K562 (cell line): ENCODE data around the gene SRCIN1. TPM values are rescaled to one million over a fixed set of nuclear protein-coding genes. Genes with fewer than 3 reads are reported as not detected.

ENCODE experiments used
- ATAC-seq: fragments of 200-7000 bp; cut with Tn5 transposase; 3 replicates; pipeline ENCODE4 v1.9.1; 2020; ENCODE audit warnings: moderate library complexity
- BruUV-seq: library from RNA; stranded (reverse); fragments of 400-500 nt; replicated peaks from 2 replicates; lab custom pipeline; 2021; lab: Mats Ljungman, UMichigan
- CTCF ChIA-PET: fragments of 300-600 bp; formaldehyde crosslinking; extraction: SDS; loops from one replicate; lab custom pipeline; 2021; ENCODE audit warnings: low intra/inter-chr PET ratio; lab: Yijun Ruan, JAX
- POLR2A ChIA-PET: fragments of 300-600, 350-650 bp; sonication (Branson Sonifier 250); formaldehyde crosslinking; extraction: SDS; loops from one replicate; lab custom pipeline; 2021; ENCODE audit warnings: antibody characterized with exemption, inconsistent platforms; lab: Yijun Ruan, JAX
- DNase-seq, 4 experiments: peaks; one replicate each; pipeline versions ENCODE4 v3.0.0 to v3.0.0-alpha.2; 2011 to 2018; ENCODE audit warnings: low spot score in 3 of 4, mixed read lengths in 3 of 4; ENCODE audit errors: extremely low read depth in 1 of 4
- FAIRE-seq: peaks from 2 replicates; lab custom pipeline; 2011; peaks lifted over from hg19 to GRCh38; lab: Jason Lieb, UNC
- H2AFZ ChIP-seq: 2 replicates; pipeline ENCODE4 v1.6.0; 2011; ENCODE audit warnings: low read depth, low read length, control low read depth, inconsistent platforms
- H3K27ac ChIP-seq: fragments of 200-600 bp; 3 replicates; pipeline ENCODE4 v1.8.0; 2011; ENCODE audit warnings: low read depth, mild to moderate bottlenecking, control low read depth, inconsistent platforms, low read length, moderate library complexity, mixed read lengths; ENCODE audit errors: extremely low read depth
- H3K27me3 ChIP-seq, 2 experiments: fragments of 300-600 bp in 1 of 2; 2 replicates in 1 of 2; 3 replicates in 1 of 2; pipeline versions ENCODE4 v1.6.0 to v1.8.0; 2011; ENCODE audit warnings: inconsistent platforms in 2 of 2, low read length in 2 of 2, mild to moderate bottlenecking in 1 of 2, mixed read lengths in 1 of 2, moderate library complexity in 1 of 2; ENCODE audit not compliant: control insufficient read depth in 2 of 2, insufficient read depth in 2 of 2
- H3K36me3 ChIP-seq: fragments of 300-600 bp; 3 replicates; pipeline ENCODE4 v1.8.0; 2011; ENCODE audit warnings: mild to moderate bottlenecking, low read length, inconsistent platforms; ENCODE audit not compliant: control insufficient read depth, insufficient read depth
- H3K4me1 ChIP-seq, 2 experiments: fragments of 200-600 bp in 1 of 2; replicated peaks in 1 of 2; 2 replicates in 1 of 2; 3 replicates in 1 of 2; pipeline versions ENCODE4 v1.5.1 to v1.8.0; 2011; ENCODE audit warnings: inconsistent platforms in 2 of 2, low read length in 2 of 2, mild to moderate bottlenecking in 1 of 2, mixed read lengths in 1 of 2, moderate library complexity in 1 of 2; ENCODE audit not compliant: control insufficient read depth in 2 of 2, insufficient read depth in 2 of 2
- H3K4me2 ChIP-seq: 2 replicates; pipeline ENCODE4 v1.6.1; 2011; ENCODE audit warnings: low read length, control low read depth, inconsistent platforms, mixed read lengths; ENCODE audit not compliant: insufficient read depth
- H3K4me3 ChIP-seq: fragments of 200-600 bp; sonication (generic), shearing (Covaris generic); 2 replicates; pipeline ENCODE4 v1.5.1; 2016; ENCODE audit warnings: control low read depth, inconsistent platforms
- H3K79me2 ChIP-seq: fragments of 200-600 bp; 3 replicates; pipeline ENCODE4 v1.8.0; 2011; ENCODE audit warnings: low read length, inconsistent platforms; ENCODE audit not compliant: control insufficient read depth, insufficient read depth
- H3K9ac ChIP-seq, 2 experiments: 2 replicates each; pipeline versions ENCODE4 v1.6.0 to v1.6.1; 2011; ENCODE audit warnings: low read depth in 2 of 2, low read length in 2 of 2, control low read depth in 1 of 2, inconsistent platforms in 1 of 2, mild to moderate bottlenecking in 1 of 2, mixed read lengths in 1 of 2; ENCODE audit not compliant: insufficient read depth in 1 of 2
- H3K9me1 ChIP-seq: one replicate; pipeline ENCODE4 v1.6.0; 2011; ENCODE audit warnings: inconsistent platforms, mild to moderate bottlenecking, low read length, moderate library complexity; ENCODE audit not compliant: control insufficient read depth, insufficient read depth
- H3K9me3 ChIP-seq: replicated peaks from 2 replicates; pipeline ENCODE4 v1.5.1; 2011; ENCODE audit warnings: low read depth, low read length, inconsistent platforms; ENCODE audit not compliant: control insufficient read depth, insufficient read depth
- H4K20me1 ChIP-seq: replicated peaks from 2 replicates; pipeline ENCODE4 v1.6.1; 2011; ENCODE audit warnings: low read length, inconsistent platforms, mixed read lengths; ENCODE audit not compliant: control insufficient read depth, insufficient read depth
- AFF1 ChIP-seq, 2 experiments: fragments of 450-650 bp; IDR thresholded peaks; 2 replicates each; pipeline ENCODE4 v1.6.1; 2018; ENCODE audit warnings: mild to moderate bottlenecking in 2 of 2, low read depth in 1 of 2; ENCODE audit not compliant: partially characterized antibody in 2 of 2
- EHMT2 ChIP-seq: fragments of 450-650 bp; IDR thresholded peaks from 2 replicates; pipeline ENCODE4 v1.6.1; 2018; ENCODE audit warnings: antibody characterized with exemption
- PRMT5 ChIP-seq: sonication (generic); formaldehyde crosslinking; IDR thresholded peaks from 2 replicates; pipeline ENCODE4 v1.5.0; 2020; ENCODE audit warnings: missing genetic modification reagents
- UBTF ChIP-seq, 2 experiments: IDR thresholded peaks; 2 replicates each; pipeline ENCODE4 v1.6.1; 2012; ENCODE audit warnings: improper control_type of control experiment in 2 of 2, low read depth in 2 of 2, low read length in 2 of 2, borderline replicate concordance in 1 of 2
- WGBS: fragments of 100-300 bp; shearing (Covaris generic); methylation state at CpG from one replicate; pipeline ENCODE4 v1.1.6; 2016; ENCODE audit warnings: low coverage, mixed read lengths; ENCODE audit not compliant: insufficient coverage; ENCODE audit errors: missing lambda C conversion rate; 5-methylcytosine and 5-hydroxymethylcytosine counted together
- in situ Hi-C: fragments of 300-500 bp; cut with MboI; formaldehyde crosslinking; loops from 4 replicates; pipeline ENCODE4 v1.15.0; 2018; ENCODE audit warnings: inconsistent platforms, mixed read lengths
- intact Hi-C: fragments of 100-400 bp; cut with micrococcal nuclease; formaldehyde crosslinking; loops from 2 replicates; pipeline ENCODE4 v1.14.2; 2022
- polyA plus RNA-seq, 8 experiments: library from polyadenylated mRNA; depleted of rRNA in 4 of 8; stranded (reverse) in 5 of 8; unstranded in 3 of 8; fragments of >200 nt; fragmentation: Nextera tagmentation in 2 of 8; fragmentation: Illumina TruSeq in 1 of 8; extraction: Ambion mirVana in 2 of 8; extraction: Trizol in 1 of 8; gene quantifications; 2 replicates each; pipeline versions ENCODE4 v1.2.1 to v1.2.3, GENCODE V29; 2011 to 2014; ENCODE audit warnings: inconsistent platforms in 1 of 8, missing spikeins in 1 of 8
- total RNA-seq, 7 experiments: library from RNA; depleted of rRNA in 6 of 7; stranded (reverse); fragments of >200 nt in 6 of 7; fragmentation: Illumina TruSeq in 2 of 7; extraction: Trizol in 2 of 7; gene quantifications; 2 replicates each; pipeline versions ENCODE4 v1.2.1 to v1.2.3, GENCODE V29; 2011 to 2021; ENCODE audit warnings: low replicate concordance in 1 of 7

The SRCIN1 gene
- total and polyA plus RNA-seq, 9 of the 15 experiments (the other 6 are each of a cell fraction or from before 2014, with no cell fraction given): 0.09 to 0.33 (median 0.13) TPM; not detected in 6

DNA sequence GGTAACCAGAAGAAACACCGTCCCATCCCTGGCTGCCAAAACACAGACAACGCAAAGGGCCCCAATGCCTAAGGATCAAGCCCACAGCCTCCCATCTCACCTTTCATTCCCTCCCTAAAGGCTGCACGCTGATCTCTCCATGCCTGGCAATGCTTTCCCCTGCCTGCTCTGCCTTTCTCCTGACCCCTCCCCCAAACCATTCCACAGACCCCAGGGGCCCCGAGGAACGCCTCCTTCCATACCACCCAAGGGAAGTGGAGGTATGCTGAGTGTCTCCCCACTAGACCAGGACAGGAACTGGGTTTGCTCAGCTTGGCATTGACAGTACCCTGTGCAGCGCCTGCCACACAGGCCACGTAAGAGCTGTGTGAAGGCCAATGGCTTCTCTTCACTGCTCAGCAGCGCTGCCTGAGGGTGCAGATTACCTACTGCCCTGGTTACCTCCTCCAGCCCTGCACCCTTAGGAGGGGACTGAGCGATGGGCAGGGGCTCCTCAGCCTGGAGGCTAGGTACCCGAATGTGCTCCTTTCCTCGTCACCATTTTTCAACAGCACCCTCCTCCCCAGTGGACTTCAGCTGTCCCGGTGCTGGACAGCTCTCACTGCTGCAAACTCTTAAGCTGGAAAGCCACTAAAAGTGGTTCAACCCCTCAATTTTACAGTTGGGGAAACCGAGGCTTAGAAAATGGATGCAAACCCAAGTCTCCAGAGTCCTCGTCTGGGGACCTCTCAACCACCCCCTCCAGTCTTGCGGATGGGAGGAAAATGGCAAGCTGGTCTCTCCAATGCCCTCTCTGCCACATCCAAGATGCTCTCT is 45.0 kb downstream of the SRCIN1 start:
- intact Hi-C loops (no loop called here), in situ Hi-C loops (no loop called here)
- H3K27ac ChIP-seq: no peak overlapping the region
- no peaks in the 10 kb centered on the region for H3K9me1 ChIP-seq
- H3K9me3 ChIP-seq: no peaks in the 10 kb centered on the region
- H3K36me3 ChIP-seq: no peaks in the 10 kb centered on the region
- DNase-seq: peak in 1 of 4 experiments; percentile 33
- no peak overlapping the region for H2AFZ ChIP-seq
- H3K4me3 ChIP-seq: no peak overlapping the region
- no peaks in the 10 kb centered on the region for H3K79me2 ChIP-seq
- no peak overlapping the region for H3K9ac ChIP-seq
- no peak overlapping the region for H3K4me2 ChIP-seq
- no peak for ATAC-seq
- H4K20me1 ChIP-seq: peaks cover 27% of the 10 kb centered on the region
- H3K27me3 ChIP-seq: peaks cover 14 to 38% of the 10 kb centered on the region in 2 experiments; a peak in 4 of 5 replicates
- FAIRE-seq: no peak
- ChIA-PET CTCF (interaction anchor here (0.5 kb wide), 1 partner anchor 78 kb away, joined by 5 read pairs; no protein-coding TSS in a partner anchor), POLR2A (interaction anchor here (0.5 to 1.2 kb wide), 5 partner anchors 13 to 145 kb away, joined by 3 to 4 read pairs (median 3); partner anchors contain the start of gene MLLT6)
- no TSS peak for BruUV-seq
- WGBS: 10% methylated on average over 15 of the region's 15 CpGs
- H3K4me1 ChIP-seq: peaks cover 26 to 59% of the 10 kb centered on the region in 2 experiments
- TF ChIP-seq EHMT2 (peak; percentile 94), AFF1 (IDR thresholded peaks at IDR 0.05; ENCODE audit: low read depth in 1 of 2, partially characterized antibody in 2 of 2) (peak in 1 of 2 experiments; percentile 33), UBTF (IDR thresholded peaks at IDR 0.05; ENCODE audit: borderline replicate concordance in 1 of 2, low read depth in 2 of 2, low read length in 2 of 2) (no peak), PRMT5 (CRISPR knock-in tag) (0 out of 2 replicates have a peak, but pooled peaks have one; percentile 67)
